Type B pancreatic cell (in vitro differentiated cells): Measurements from ENCODE around the gene SLMAP. TPM values are rescaled to one million over a fixed set of nuclear protein-coding genes. Genes with fewer than 3 reads are reported as not detected.

Experiments used
- DNase-seq: peaks from one replicate; pipeline ENCODE4 v3.0.0; 2021; ENCODE audit warnings: mixed read lengths; ENCODE audit not compliant: unreplicated experiment; ENCODE audit errors: extremely low spot score
- H3K27ac Mint-ChIP-seq: 2 replicates; pipeline ENCODE4 v1.8.0; 2021; ENCODE audit warnings: mild to moderate bottlenecking, mixed read lengths
- H3K27me3 Mint-ChIP-seq: 2 replicates; pipeline ENCODE4 v1.8.0; 2021; ENCODE audit warnings: mixed read lengths
- H3K36me3 Mint-ChIP-seq: 2 replicates; pipeline ENCODE4 v1.8.0; 2021; ENCODE audit warnings: mixed read lengths
- H3K4me1 Mint-ChIP-seq: one replicate; pipeline ENCODE4 v1.8.0; 2021; ENCODE audit warnings: mixed read lengths; ENCODE audit not compliant: unreplicated experiment
- H3K4me3 Mint-ChIP-seq: 2 replicates; pipeline ENCODE4 v1.8.0; 2021; ENCODE audit warnings: mild to moderate bottlenecking, mixed read lengths
- H3K9me3 Mint-ChIP-seq: 2 replicates; pipeline ENCODE4 v1.8.0; 2021; ENCODE audit warnings: mixed read lengths
- total RNA-seq: library from RNA; stranded (reverse); gene quantifications from 2 replicates; pipeline ENCODE4 v1.2.1, GENCODE V29; 2021; ENCODE audit warnings: low replicate concordance
- TF ChIP-seq, protein P1 (sequence below): fragments of 200-600 bp; sonication (generic); conservative IDR thresholded peaks from 2 replicates; pipeline ENCODE4 v1.5.0; 2021; ENCODE audit warnings: antibody characterized with exemption, mild to moderate bottlenecking

SLMAP gene
- total RNA-seq, 1 donor from 2014 or later, result 55.1 TPM

GRCh38 chr3:57917601-57918000 lies 161.5 kb downstream of the SLMAP start:
- H3K27ac Mint-ChIP-seq, result no peak overlapping the region
- TF ChIP-seq, protein P1, sequence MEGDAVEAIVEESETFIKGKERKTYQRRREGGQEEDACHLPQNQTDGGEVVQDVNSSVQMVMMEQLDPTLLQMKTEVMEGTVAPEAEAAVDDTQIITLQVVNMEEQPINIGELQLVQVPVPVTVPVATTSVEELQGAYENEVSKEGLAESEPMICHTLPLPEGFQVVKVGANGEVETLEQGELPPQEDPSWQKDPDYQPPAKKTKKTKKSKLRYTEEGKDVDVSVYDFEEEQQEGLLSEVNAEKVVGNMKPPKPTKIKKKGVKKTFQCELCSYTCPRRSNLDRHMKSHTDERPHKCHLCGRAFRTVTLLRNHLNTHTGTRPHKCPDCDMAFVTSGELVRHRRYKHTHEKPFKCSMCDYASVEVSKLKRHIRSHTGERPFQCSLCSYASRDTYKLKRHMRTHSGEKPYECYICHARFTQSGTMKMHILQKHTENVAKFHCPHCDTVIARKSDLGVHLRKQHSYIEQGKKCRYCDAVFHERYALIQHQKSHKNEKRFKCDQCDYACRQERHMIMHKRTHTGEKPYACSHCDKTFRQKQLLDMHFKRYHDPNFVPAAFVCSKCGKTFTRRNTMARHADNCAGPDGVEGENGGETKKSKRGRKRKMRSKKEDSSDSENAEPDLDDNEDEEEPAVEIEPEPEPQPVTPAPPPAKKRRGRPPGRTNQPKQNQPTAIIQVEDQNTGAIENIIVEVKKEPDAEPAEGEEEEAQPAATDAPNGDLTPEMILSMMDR, result no peak
- H3K36me3 Mint-ChIP-seq, result peaks cover 36% of the 10 kb centered on the region
- no peaks in the 10 kb centered on the region for H3K27me3 Mint-ChIP-seq
- H3K4me3 Mint-ChIP-seq, result no peak overlapping the region
- peaks cover 9% of the 10 kb centered on the region for H3K4me1 Mint-ChIP-seq
- no peaks in the 10 kb centered on the region for H3K9me3 Mint-ChIP-seq
- no peak for DNase-seq

DNA sequence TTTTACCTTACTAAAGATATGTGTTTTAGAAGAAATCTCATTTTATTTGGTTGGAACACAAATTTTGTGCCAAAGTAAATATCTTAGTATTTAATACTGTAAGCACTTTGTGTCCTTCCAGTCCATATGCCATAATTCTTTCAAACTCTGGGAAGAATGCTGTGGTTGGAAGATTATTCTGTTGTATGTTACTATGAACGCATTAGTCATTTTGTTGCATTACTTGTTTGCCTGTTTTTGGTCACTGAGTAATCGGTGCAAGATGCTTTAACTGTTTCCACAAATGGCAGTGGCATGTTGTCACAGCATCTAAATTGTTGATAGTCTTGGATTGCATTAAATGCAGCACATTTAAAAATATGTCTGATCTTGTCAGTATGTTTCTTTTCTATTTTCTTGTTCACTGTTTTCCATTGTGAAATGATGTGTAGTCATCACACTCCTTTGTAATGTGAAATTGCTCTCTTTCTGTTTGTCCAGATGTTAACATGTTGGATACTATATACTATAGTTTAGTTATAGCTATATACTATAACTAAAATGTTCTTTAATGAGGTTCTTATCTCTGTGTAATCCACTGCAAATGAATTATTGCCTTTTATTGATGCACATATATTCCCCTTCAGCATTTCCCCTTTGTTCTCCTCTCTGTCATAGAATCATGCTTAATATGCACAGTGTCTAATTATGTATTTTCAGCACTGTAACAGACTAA lies 162.2 kb downstream of the SLMAP start:
- Mint-ChIP-seq H3K27ac (no peak overlapping the region), H3K36me3 (peaks cover 40% of the 10 kb centered on the region), H3K4me1 (peaks cover 14% of the 10 kb centered on the region), H3K27me3 (no peaks in the 10 kb centered on the region), H3K4me3 (no peak overlapping the region), H3K9me3 (no peaks in the 10 kb centered on the region)
- no peak for DNase-seq
- TF ChIP-seq, protein P1, result no peak

GRCh38 chr3:57919987-57920386 lies 163.9 kb downstream of the SLMAP start:
- no peak overlapping the region for H3K4me3 Mint-ChIP-seq
- peaks cover 18% of the 10 kb centered on the region for H3K4me1 Mint-ChIP-seq
- no peaks in the 10 kb centered on the region for H3K27me3 Mint-ChIP-seq
- H3K27ac Mint-ChIP-seq, result peak overlapping the region; percentile 34
- TF ChIP-seq, protein P1, result no peak
- no peak for DNase-seq
- peaks cover 44% of the 10 kb centered on the region for H3K36me3 Mint-ChIP-seq
- no peaks in the 10 kb centered on the region for H3K9me3 Mint-ChIP-seq

GRCh38 chr3:57923101-57923500 lies 167.0 kb downstream of the SLMAP start:
- Mint-ChIP-seq H3K9me3 (no peaks in the 10 kb centered on the region), H3K27ac (peak overlapping the region; percentile 12), H3K36me3 (peaks cover 37% of the 10 kb centered on the region), H3K27me3 (no peaks in the 10 kb centered on the region), H3K4me3 (no peak overlapping the region), H3K4me1 (peaks cover 14% of the 10 kb centered on the region)
- DNase-seq, result no peak
- TF ChIP-seq, protein P1, result no peak

DNA sequence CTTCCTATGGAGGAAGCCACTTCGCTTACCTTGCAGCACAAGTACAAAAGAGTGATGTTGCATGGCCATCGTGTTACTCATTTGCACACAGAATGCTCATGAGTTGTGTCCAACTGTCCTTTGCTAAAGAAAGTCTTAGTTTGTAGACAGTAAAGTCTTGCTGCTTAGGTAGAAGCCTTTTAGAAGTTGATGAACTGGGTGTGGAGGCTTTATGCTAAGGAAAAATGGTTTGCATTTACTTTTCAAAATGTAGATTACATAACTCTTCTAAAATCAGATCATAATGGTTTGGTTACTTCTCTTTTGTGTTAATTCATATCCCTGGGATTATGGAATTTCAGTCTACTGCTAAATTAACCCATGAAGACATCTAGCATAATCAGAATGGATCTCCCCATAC lies 167.6 kb downstream of the SLMAP start:
- H3K27me3 Mint-ChIP-seq, result no peaks in the 10 kb centered on the region
- H3K4me1 Mint-ChIP-seq, result peaks cover 14% of the 10 kb centered on the region
- peak overlapping the region; percentile 12 for H3K27ac Mint-ChIP-seq
- TF ChIP-seq, protein P1, result no peak
- no peak overlapping the region for H3K4me3 Mint-ChIP-seq
- H3K9me3 Mint-ChIP-seq, result no peaks in the 10 kb centered on the region
- DNase-seq, result no peak
- H3K36me3 Mint-ChIP-seq, result peaks cover 30% of the 10 kb centered on the region
